ENCODE results near the gene KRT7. TPM values are rescaled to one million over a fixed set of nuclear protein-coding genes. Genes with fewer than 3 reads are reported as not detected.

KRT7 gene
- total RNA-seq, 2 experiments from 2014 or later: not detected

DNA sequence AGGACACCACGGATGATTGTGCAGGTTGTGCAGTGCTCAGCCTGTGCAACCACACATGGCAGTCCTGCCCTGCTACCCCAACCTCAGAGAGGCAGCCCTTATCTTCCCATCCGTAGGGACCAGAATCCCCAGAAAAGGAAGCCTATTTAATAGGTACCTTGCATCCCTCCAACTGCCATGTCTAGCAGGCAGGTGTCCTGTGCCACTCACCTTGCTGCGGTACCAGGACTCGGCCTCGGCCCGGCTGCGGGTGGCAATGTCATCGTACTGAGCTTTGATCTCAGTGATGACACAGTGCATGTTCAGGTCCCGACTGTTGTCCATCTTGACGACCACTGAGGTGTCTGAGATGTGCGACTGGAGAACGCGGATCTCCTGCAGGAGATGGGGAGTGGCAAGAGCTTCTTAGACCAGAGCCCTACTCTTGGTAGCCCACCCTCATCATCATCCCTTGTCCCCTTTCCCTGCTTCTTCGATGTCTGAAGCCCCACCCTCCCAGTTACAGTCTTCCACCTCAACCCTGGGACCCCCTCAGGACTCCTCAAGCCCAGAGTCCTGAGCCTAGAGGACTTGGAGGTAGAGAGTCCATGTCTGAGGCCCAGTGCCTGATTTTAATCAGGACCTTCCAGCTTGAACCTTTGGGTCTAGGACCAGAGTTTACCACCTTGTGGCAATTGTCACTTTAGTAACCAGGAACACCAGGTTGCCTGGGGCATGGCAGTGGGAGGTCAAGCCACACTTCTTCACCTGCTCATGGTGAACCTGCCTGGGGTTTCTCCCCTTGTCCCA, 20.5 kb downstream of the KRT7 start:
- peaks cover 24 to 37% of the 10 kb centered on the region in 2 experiments for H3K27me3 ChIP-seq (ENCODE audit: control insufficient read depth in 1 of 2, insufficient read depth in 2 of 2, low read length in 2 of 2)
- H3K4me3 ChIP-seq (ENCODE audit: low read length): no peak overlapping the region
- H3K36me3 ChIP-seq (ENCODE audit: insufficient read depth, low read length): no peaks in the 10 kb centered on the region
- intact Hi-C loops (cut with DNase I, micrococcal nuclease): loop anchor here in 1 of 2 experiments (2.0 kb wide), 1 partner anchor 53 kb away; no protein-coding TSS in a partner anchor
- ATAC-seq (ENCODE audit: poor library complexity) (no peak), DNase-seq (no peak)
- Mint-ChIP-seq H3K27ac (no peak overlapping the region), H3K4me3 (no peak overlapping the region), H3K9me3 (no peaks in the 10 kb centered on the region), H3K36me3 (ENCODE audit: low read depth) (no peaks in the 10 kb centered on the region), H3K4me1 (ENCODE audit: low read depth) (peaks cover 6% of the 10 kb centered on the region), H3K27me3 (peaks cover 69% of the 10 kb centered on the region)
- POLR2A ChIA-PET: no interaction called here
- CTCF ChIA-PET: no interaction called here
- peaks cover 15% of the 10 kb centered on the region for H3K4me1 ChIP-seq (ENCODE audit: insufficient read depth, low read length)
- H3K27ac ChIP-seq (ENCODE audit: low read depth in 1 of 2, low read length in 2 of 2): no peak overlapping the region
- peaks cover 0 to 8% of the 10 kb centered on the region in 2 experiments for H3K9me3 ChIP-seq (ENCODE audit: control insufficient read depth in 1 of 2, insufficient read depth in 1 of 2, low read length in 2 of 2)
- no peak for TF ChIP-seq CTCF (IDR thresholded peaks at IDR 0.05)

DNA sequence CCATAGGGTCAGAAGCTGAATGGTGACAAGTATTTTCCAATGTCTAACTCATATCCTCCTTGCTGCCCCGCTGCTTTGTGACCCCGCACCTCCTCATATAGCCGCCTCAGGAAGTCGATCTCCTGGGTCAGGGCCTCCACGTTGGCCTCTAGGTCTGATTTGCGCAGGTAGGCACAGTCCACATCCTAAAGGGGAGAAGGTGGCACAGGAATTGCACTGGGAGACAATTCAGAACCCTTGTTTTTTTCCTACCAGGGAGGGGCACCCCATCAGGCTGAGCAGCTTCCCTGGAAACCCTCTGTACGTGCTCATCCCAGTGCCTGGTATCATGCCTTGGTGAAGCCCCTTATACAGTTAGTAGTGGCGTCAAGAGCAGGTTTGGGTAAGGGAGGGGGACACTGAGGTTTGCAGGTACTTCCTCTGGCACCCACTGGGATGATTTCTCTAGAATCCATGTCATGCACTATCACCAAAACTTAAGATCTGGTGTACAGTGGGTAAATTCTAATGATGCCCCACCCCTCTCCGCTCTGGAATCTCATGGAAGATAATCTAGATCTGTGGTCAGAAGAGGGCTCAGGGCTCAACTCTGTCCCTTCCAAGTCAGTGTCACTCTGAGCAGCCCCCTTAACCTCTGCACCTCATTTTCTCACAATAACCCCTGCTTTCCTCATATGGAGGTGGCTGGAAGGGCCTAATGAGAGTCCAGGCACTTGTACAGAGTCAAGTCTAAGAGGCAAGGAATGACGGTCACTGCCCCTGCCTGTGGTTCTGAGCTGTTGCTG, 21.3 kb downstream of the KRT7 start:
- CTCF ChIA-PET: no interaction called here
- no peak overlapping the region for H3K27ac ChIP-seq (ENCODE audit: low read depth in 1 of 2, low read length in 2 of 2)
- no peak for DNase-seq
- peaks cover 17% of the 10 kb centered on the region for H3K4me1 ChIP-seq (ENCODE audit: insufficient read depth, low read length)
- Mint-ChIP-seq H3K27ac (no peak overlapping the region), H3K9me3 (no peaks in the 10 kb centered on the region), H3K4me3 (no peak overlapping the region), H3K4me1 (ENCODE audit: low read depth) (peaks cover 6% of the 10 kb centered on the region), H3K36me3 (ENCODE audit: low read depth) (no peaks in the 10 kb centered on the region), H3K27me3 (peaks cover 66% of the 10 kb centered on the region)
- no peak for ATAC-seq (ENCODE audit: poor library complexity)
- TF ChIP-seq CTCF (IDR thresholded peaks at IDR 0.05): no peak
- peaks cover 0 to 4% of the 10 kb centered on the region in 2 experiments for H3K9me3 ChIP-seq (ENCODE audit: control insufficient read depth in 1 of 2, insufficient read depth in 1 of 2, low read length in 2 of 2)
- H3K36me3 ChIP-seq (ENCODE audit: insufficient read depth, low read length): no peaks in the 10 kb centered on the region
- no peak overlapping the region for H3K4me3 ChIP-seq (ENCODE audit: low read length)
- POLR2A ChIA-PET: no interaction called here
- intact Hi-C loops (cut with DNase I, micrococcal nuclease): no loop called here
- peaks cover 23 to 36% of the 10 kb centered on the region in 2 experiments for H3K27me3 ChIP-seq (ENCODE audit: control insufficient read depth in 1 of 2, insufficient read depth in 2 of 2, low read length in 2 of 2)

DNA sequence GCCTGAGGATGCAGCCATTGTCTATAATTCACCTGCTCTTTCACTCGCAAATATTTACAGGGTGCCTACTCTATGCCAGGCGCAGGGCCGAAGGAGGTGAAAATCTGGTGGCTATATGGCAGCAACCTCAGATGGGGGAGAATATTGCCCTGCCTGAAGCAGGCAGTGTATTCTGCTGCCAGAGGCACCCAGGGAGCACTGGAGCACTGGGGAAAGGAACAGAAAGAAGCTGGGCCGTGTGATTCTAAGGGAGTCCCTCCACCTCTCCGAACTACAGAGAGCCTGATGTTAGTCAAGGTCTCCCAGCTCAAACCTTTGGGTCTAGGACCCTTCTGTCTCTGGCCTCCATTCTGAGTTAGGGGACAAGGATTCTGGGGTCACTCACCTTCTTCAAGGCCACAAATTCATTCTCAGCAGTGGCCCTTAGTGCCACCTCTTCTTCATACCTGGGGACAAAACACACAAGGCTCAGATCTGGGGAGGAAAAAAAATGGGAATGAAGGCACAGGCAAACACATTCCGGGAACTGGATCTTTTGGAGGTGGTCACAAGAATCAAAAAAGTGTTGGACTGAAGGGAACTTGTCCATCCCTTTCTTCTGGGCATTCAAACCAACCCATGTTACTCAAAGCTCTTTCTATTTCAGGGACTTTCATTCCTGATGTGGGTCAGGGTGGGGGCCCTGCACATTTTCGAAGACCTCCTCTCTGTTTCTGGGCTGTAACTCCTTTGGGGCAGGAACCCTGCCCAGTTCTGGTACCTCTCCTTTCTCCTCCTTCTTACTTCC, 22.1 kb downstream of the KRT7 start:
- Mint-ChIP-seq H3K36me3 (ENCODE audit: low read depth) (no peaks in the 10 kb centered on the region), H3K27me3 (peaks cover 66% of the 10 kb centered on the region), H3K9me3 (no peaks in the 10 kb centered on the region), H3K4me1 (ENCODE audit: low read depth) (peaks cover 4% of the 10 kb centered on the region), H3K27ac (no peak overlapping the region), H3K4me3 (no peak overlapping the region)
- intact Hi-C loops (cut with DNase I, micrococcal nuclease): no loop called here
- Histone ChIP-seq H3K27me3 (ENCODE audit: control insufficient read depth in 1 of 2, insufficient read depth in 2 of 2, low read length in 2 of 2) (peaks cover 18 to 38% of the 10 kb centered on the region in 2 experiments), H3K4me3 (ENCODE audit: low read length) (no peak overlapping the region), H3K9me3 (ENCODE audit: control insufficient read depth in 1 of 2, insufficient read depth in 1 of 2, low read length in 2 of 2) (peaks cover 0 to 4% of the 10 kb centered on the region in 2 experiments), H3K4me1 (ENCODE audit: insufficient read depth, low read length) (peaks cover 13% of the 10 kb centered on the region), H3K36me3 (ENCODE audit: insufficient read depth, low read length) (no peaks in the 10 kb centered on the region), H3K27ac (ENCODE audit: low read depth in 1 of 2, low read length in 2 of 2) (no peak overlapping the region)
- POLR2A ChIA-PET: no interaction called here
- ATAC-seq (ENCODE audit: poor library complexity) (no peak), DNase-seq (no peak)
- CTCF ChIA-PET: no interaction called here
- TF ChIP-seq CTCF (IDR thresholded peaks at IDR 0.05): no peak

Data from CD4-positive, alpha-beta T cell (primary cell).